C4-2B (cell line): Measurements from ENCODE around the gene EEF2K.

ENCODE experiments used
- H3K27ac ChIP-seq: fragments of 450-650 bp; 2 replicates; pipeline ENCODE4 v1.5.1; 2017
- ZFX ChIP-seq: fragments of 450-650 bp; IDR thresholded peaks from 2 replicates; pipeline ENCODE4 v1.6.1; 2017
- TF ChIP-seq, protein P1 (sequence below): fragments of 450-650 bp; conservative IDR thresholded peaks from 2 replicates; pipeline ENCODE4 v1.5.1; 2017; ENCODE audit warnings: mild to moderate bottlenecking

The EEF2K gene

GRCh38 chr16:22322741-22323140 lies 116.7 kb downstream of the EEF2K start:
- TF ChIP-seq ZFX, result no peak
- TF ChIP-seq, protein P1, sequence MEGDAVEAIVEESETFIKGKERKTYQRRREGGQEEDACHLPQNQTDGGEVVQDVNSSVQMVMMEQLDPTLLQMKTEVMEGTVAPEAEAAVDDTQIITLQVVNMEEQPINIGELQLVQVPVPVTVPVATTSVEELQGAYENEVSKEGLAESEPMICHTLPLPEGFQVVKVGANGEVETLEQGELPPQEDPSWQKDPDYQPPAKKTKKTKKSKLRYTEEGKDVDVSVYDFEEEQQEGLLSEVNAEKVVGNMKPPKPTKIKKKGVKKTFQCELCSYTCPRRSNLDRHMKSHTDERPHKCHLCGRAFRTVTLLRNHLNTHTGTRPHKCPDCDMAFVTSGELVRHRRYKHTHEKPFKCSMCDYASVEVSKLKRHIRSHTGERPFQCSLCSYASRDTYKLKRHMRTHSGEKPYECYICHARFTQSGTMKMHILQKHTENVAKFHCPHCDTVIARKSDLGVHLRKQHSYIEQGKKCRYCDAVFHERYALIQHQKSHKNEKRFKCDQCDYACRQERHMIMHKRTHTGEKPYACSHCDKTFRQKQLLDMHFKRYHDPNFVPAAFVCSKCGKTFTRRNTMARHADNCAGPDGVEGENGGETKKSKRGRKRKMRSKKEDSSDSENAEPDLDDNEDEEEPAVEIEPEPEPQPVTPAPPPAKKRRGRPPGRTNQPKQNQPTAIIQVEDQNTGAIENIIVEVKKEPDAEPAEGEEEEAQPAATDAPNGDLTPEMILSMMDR, result no peak
- H3K27ac ChIP-seq, result no peak overlapping the region

GRCh38 chr16:22323173-22323958 lies 117.3 kb downstream of the EEF2K start:
- TF ChIP-seq, protein P1, result no peak
- TF ChIP-seq ZFX, result no peak
- no peak overlapping the region for H3K27ac ChIP-seq

DNA sequence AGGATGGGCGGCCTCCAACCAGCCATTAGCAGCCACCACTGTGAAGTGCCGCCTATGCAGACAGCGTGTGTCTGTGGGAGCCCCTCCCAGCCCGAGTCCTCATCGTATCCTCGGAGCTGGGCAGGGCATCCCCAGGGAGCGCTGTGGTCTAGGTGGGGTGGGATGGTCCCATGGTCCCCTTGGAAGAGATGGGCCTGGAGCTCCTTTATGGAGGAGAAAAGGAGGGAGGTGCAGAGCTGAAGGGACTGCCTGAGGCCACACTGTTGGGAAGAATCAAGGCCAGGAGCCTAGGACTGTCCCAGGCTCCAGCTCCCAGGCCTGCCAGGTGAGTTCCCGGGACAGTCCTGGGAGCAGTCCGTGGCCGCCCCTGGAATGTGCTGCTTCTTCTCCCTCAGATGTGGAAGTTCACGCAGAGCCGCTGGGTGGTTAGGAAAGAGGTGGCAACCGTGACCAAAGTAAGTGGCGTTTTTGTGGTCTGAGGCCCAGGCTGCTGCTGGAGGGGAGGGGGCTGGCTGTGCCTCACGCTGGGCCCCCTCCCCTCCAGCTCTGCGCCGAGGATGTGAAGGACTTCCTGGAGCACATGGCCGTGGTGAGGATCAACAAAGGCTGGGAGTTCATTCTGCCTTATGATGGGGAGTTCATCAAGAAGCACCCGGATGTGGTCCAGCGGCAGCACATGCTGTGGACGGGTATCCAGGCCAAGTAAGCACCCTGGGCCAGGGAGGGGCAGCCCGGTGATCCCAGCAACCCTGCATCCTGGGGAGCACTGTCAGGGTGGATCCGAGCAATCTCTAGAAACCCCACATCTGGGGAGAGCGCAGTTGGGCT lies 118.1 kb downstream of the EEF2K start:
- no peak overlapping the region for H3K27ac ChIP-seq
- TF ChIP-seq, protein P1, result no peak
- no peak for TF ChIP-seq ZFX

- TF ChIP-seq ZFX, result no peak
- TF ChIP-seq, protein P1, result no peak
- H3K27ac ChIP-seq, result no peak overlapping the region
These were observed 118.9 kb downstream of the EEF2K start for GRCh38 chr16:22324787-22325597.

DNA sequence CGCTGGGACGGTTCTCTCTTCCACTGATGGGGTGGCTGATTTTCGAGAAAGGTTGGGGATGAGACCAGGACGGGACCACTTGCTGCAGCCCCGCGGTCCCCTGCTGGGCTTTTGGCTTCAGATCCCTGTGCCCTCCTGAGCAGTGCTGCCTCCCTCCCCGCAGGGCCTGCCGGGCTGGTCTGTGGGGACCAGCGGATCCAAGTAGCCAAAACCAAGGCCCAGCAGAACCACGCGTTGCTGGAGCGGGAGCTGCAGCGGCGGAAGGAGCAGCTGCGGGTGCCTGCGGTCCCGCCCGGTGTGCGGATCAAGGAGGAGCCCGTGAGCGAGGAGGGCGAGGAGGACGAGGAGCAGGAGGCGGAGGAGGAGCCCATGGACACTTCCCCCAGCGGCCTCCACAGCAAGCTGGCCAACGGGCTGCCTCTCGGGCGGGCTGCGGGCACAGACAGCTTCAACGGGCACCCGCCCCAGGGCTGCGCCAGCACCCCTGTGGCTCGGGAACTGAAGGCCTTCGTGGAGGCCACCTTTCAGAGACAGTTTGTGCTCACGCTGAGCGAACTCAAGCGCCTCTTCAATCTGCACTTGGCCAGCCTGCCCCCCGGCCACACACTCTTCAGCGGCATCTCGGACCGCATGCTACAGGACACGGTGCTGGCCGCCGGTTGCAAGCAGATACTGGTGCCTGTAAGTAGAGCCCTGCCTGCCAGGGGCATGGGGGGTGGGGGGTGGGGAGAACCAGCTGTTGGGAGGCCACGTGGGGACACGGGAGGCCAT lies 119.7 kb downstream of the EEF2K start:
- TF ChIP-seq, protein P1, result no peak
- TF ChIP-seq ZFX, result no peak
- H3K27ac ChIP-seq, result no peak overlapping the region

DNA sequence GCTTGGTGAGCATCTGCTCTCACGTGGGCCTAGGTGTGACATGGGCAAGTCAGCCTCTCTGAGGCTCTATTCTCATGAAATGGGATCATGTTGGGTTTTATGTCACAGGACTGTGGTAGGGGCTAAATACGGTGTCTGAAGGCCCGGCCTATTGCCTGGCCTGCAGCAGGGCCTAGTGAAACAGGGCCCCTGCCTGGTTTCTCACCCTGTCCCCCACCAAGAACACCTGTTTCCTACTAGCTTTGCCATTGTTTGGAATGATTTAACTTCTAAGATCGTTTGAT lies 120.2 kb downstream of the EEF2K start:
- TF ChIP-seq, protein P1, result no peak
- no peak for TF ChIP-seq ZFX
- no peak overlapping the region for H3K27ac ChIP-seq
